Muscle of leg (tissue), 11 donors: ENCODE results near the gene FOXO6. TPM values are rescaled to one million over a fixed set of nuclear protein-coding genes. Genes with fewer than 3 reads are reported as not detected.
"Not testable (repeated sequence)": the region's sequence is repeated elsewhere in the genome, so short reads cannot be mapped to it uniquely, and the experiment has no call there.

Source experiments
- DNase-seq: peaks from one replicate; pipeline ENCODE4 v3.0.0; 2013
- H3K27ac ChIP-seq: one replicate; pipeline ENCODE4 v1.5.1; 2013; ENCODE audit warnings: mild to moderate bottlenecking, low read length, control low read depth
- H3K27me3 ChIP-seq: one replicate; pipeline ENCODE4 v1.6.1; 2013; ENCODE audit warnings: low read length; ENCODE audit not compliant: control insufficient read depth, insufficient read depth
- H3K36me3 ChIP-seq: one replicate; pipeline ENCODE4 v1.6.1; 2013; ENCODE audit warnings: low read length; ENCODE audit not compliant: control insufficient read depth, insufficient read depth
- H3K4me1 ChIP-seq: one replicate; pipeline ENCODE4 v1.6.1; 2013; ENCODE audit warnings: low read length; ENCODE audit not compliant: control insufficient read depth, insufficient read depth
- H3K4me3 ChIP-seq: one replicate; pipeline ENCODE4 v1.5.1; 2013; ENCODE audit warnings: low read length, control low read depth
- H3K9me3 ChIP-seq: replicated peaks from 2 replicates; pipeline ENCODE4 v1.6.1; 2013; ENCODE audit warnings: low read depth, low read length; ENCODE audit not compliant: control insufficient read depth
- WGBS: methylation state at CpG from one replicate; pipeline ENCODE4 v1.1.5; 2013; ENCODE audit warnings: missing lambda C conversion rate; ENCODE audit not compliant: insufficient coverage; 5-methylcytosine and 5-hydroxymethylcytosine counted together
- polyA plus RNA-seq, 8 donors: library from polyadenylated mRNA; unstranded; fragments of 120-200 nt; gene quantifications; one replicate each; pipeline versions ENCODE4 v1.2.1 to v1.2.3, GENCODE V29; 2013; ENCODE audit warnings: inconsistent platforms in 1 of 8, low replicate concordance in 1 of 8; ENCODE audit not compliant: insufficient read length in 8 of 8, insufficient read depth in 1 of 8
- total RNA-seq: library from RNA; stranded (reverse); fragments of 120-200 nt; gene quantifications from one replicate; pipeline ENCODE4 v1.2.4, GENCODE V29; 2013

Gene FOXO6
- total and polyA plus RNA-seq, 9 donors: 3.5 to 16.2 (median 10.0) TPM

- H3K4me1 ChIP-seq: peaks cover 35% of the 10 kb centered on the region
- DNase-seq: no peak
- no peaks in the 10 kb centered on the region for H3K9me3 ChIP-seq
- H3K27ac ChIP-seq: no peak overlapping the region
- 86% methylated on average over 6 of the region's 6 CpGs for WGBS
- no peak overlapping the region for H3K4me3 ChIP-seq
- no peaks in the 10 kb centered on the region for H3K27me3 ChIP-seq
- no peaks in the 10 kb centered on the region for H3K36me3 ChIP-seq
Measured at GRCh38 chr1:41328780-41329640, 32.2 kb upstream of the FOXO6 start.

GRCh38 chr1:41329662-41330587 is 31.3 kb upstream of the FOXO6 start:
- H3K27ac ChIP-seq: no peak overlapping the region
- no peak overlapping the region for H3K4me3 ChIP-seq
- no peaks in the 10 kb centered on the region for H3K27me3 ChIP-seq
- 51% methylated on average over 5 of the region's 11 CpGs for WGBS
- DNase-seq: no peak
- peaks cover 35% of the 10 kb centered on the region for H3K4me1 ChIP-seq
- H3K36me3 ChIP-seq: no peaks in the 10 kb centered on the region
- H3K9me3 ChIP-seq: no peaks in the 10 kb centered on the region

GRCh38 chr1:41330588-41331545 is 30.4 kb upstream of the FOXO6 start:
- no peak overlapping the region for H3K27ac ChIP-seq
- no peaks in the 10 kb centered on the region for H3K27me3 ChIP-seq
- no peaks in the 10 kb centered on the region for H3K9me3 ChIP-seq
- no peak overlapping the region for H3K4me3 ChIP-seq
- H3K4me1 ChIP-seq: peaks cover 35% of the 10 kb centered on the region
- 57% methylated on average over 7 of the region's 17 CpGs for WGBS
- DNase-seq: no peak
- H3K36me3 ChIP-seq: no peaks in the 10 kb centered on the region

GRCh38 chr1:41331546-41331917 is 29.7 kb upstream of the FOXO6 start:
- H3K4me1 ChIP-seq: peaks cover 35% of the 10 kb centered on the region
- WGBS: 40% methylated on average over 1 of the region's 1 CpG
- H3K36me3 ChIP-seq: no peaks in the 10 kb centered on the region
- DNase-seq: no peak
- H3K4me3 ChIP-seq: no peak overlapping the region
- no peaks in the 10 kb centered on the region for H3K27me3 ChIP-seq
- no peaks in the 10 kb centered on the region for H3K9me3 ChIP-seq
- no peak overlapping the region for H3K27ac ChIP-seq

GRCh38 chr1:41332161-41332560 is 29.1 kb upstream of the FOXO6 start:
- H3K27ac ChIP-seq, H3K9me3 ChIP-seq, H3K4me3 ChIP-seq, DNase-seq, H3K36me3 ChIP-seq, H3K27me3 ChIP-seq: not testable (repeated sequence)
- WGBS: no CpG with 5 or more reads among the region's 6 CpGs
- peaks cover 33% of the 10 kb centered on the region for H3K4me1 ChIP-seq

- Histone ChIP-seq H3K27me3 (no peaks in the 10 kb centered on the region), H3K4me1 (peaks cover 25% of the 10 kb centered on the region), H3K9me3 (no peaks in the 10 kb centered on the region), H3K36me3 (no peaks in the 10 kb centered on the region), H3K4me3 (no peak overlapping the region), H3K27ac (no peak overlapping the region)
- WGBS: 58% methylated on average over 2 of the region's 6 CpGs
- no peak for DNase-seq
Measured at GRCh38 chr1:41333146-41333784, 28.0 kb upstream of the FOXO6 start.

- H3K27ac ChIP-seq: no peak overlapping the region
- no peak for DNase-seq
- no CpG with 5 or more reads among the region's 1 CpG for WGBS
- peaks cover 11% of the 10 kb centered on the region for H3K4me1 ChIP-seq
- peaks cover 2% of the 10 kb centered on the region for H3K9me3 ChIP-seq
- H3K36me3 ChIP-seq: no peaks in the 10 kb centered on the region
- H3K4me3 ChIP-seq: no peak overlapping the region
- H3K27me3 ChIP-seq: no peaks in the 10 kb centered on the region
Measured at GRCh38 chr1:41338820-41339219, 22.4 kb upstream of the FOXO6 start.

- Histone ChIP-seq H3K4me3 (no peak overlapping the region), H3K36me3 (no peaks in the 10 kb centered on the region), H3K4me1 (peaks cover 11% of the 10 kb centered on the region), H3K27me3 (no peaks in the 10 kb centered on the region), H3K9me3 (peaks cover 2% of the 10 kb centered on the region), H3K27ac (no peak overlapping the region)
- no CpG with 5 or more reads among the region's 2 CpGs for whole genome bisulfite sequencing
- peak; percentile 0 for DNase-seq
Measured at GRCh38 chr1:41340655-41341364, 20.4 kb upstream of the FOXO6 start.

GRCh38 chr1:41341365-41341683 is 19.9 kb upstream of the FOXO6 start:
- H3K27me3 ChIP-seq: no peaks in the 10 kb centered on the region
- H3K4me3 ChIP-seq: no peak overlapping the region
- no peak overlapping the region for H3K27ac ChIP-seq
- peak; percentile 0 for DNase-seq
- peaks cover 11% of the 10 kb centered on the region for H3K4me1 ChIP-seq
- peaks cover 2% of the 10 kb centered on the region for H3K9me3 ChIP-seq
- no peaks in the 10 kb centered on the region for H3K36me3 ChIP-seq
